DND-41 (cell line): ENCODE data around the gene MYH3.

ENCODE experiments used
- ATAC-seq: fragments of 200-7000 bp; cut with Tn5 transposase; 3 replicates; pipeline ENCODE4 v1.9.1; 2021; ENCODE audit warnings: low read depth; ENCODE audit not compliant: insufficient read depth
- DNase-seq: peaks from one replicate; pipeline ENCODE4 v3.0.0-alpha.2; 2020
- H2AFZ ChIP-seq: 2 replicates; pipeline ENCODE4 v1.6.0; 2012; ENCODE audit warnings: low read depth, low read length
- H3K27ac ChIP-seq: 2 replicates; pipeline ENCODE4 v1.5.1; 2012; ENCODE audit warnings: low read length, inconsistent platforms
- H3K27me3 ChIP-seq: fragments of 200-600 bp; sonication (generic); 2 replicates; pipeline ENCODE4 v1.6.0; 2012; ENCODE audit warnings: low read length, mild to moderate bottlenecking, inconsistent platforms; ENCODE audit not compliant: insufficient read depth, poor library complexity
- H3K36me3 ChIP-seq: 2 replicates; pipeline ENCODE4 v1.5.1; 2012; ENCODE audit warnings: low read length, inconsistent platforms; ENCODE audit not compliant: insufficient read depth
- H3K4me1 ChIP-seq: 2 replicates; pipeline ENCODE4 v1.5.1; 2012; ENCODE audit warnings: mild to moderate bottlenecking, low read length; ENCODE audit not compliant: insufficient read depth
- H3K4me2 ChIP-seq: 2 replicates; pipeline ENCODE4 v1.6.0; 2012; ENCODE audit warnings: mild to moderate bottlenecking, moderate library complexity, low read length, inconsistent platforms; ENCODE audit not compliant: insufficient read depth
- H3K4me3 ChIP-seq, 2 experiments: fragments of 200-600 bp in 1 of 2; shearing (Covaris generic) in 1 of 2; 2 replicates each; pipeline ENCODE4 v1.5.1; 2012 to 2016; ENCODE audit warnings: inconsistent platforms in 2 of 2, low read length in 2 of 2, mild to moderate bottlenecking in 2 of 2, low read depth in 1 of 2, moderate library complexity in 1 of 2
- H3K79me2 ChIP-seq: 2 replicates; pipeline ENCODE4 v1.6.0; 2012; ENCODE audit warnings: low read length, inconsistent platforms; ENCODE audit not compliant: insufficient read depth
- H3K9ac ChIP-seq: 2 replicates; pipeline ENCODE4 v1.6.0; 2012; ENCODE audit warnings: low read depth, mild to moderate bottlenecking, inconsistent platforms, low read length, moderate library complexity
- H3K9me3 ChIP-seq: 2 replicates; pipeline ENCODE4 v1.5.1; 2012; ENCODE audit warnings: low read length, moderate library complexity, mild to moderate bottlenecking, inconsistent platforms; ENCODE audit not compliant: insufficient read depth, severe bottlenecking
- H4K20me1 ChIP-seq: 2 replicates; pipeline ENCODE4 v1.6.0; 2012; ENCODE audit warnings: low read length; ENCODE audit not compliant: insufficient read depth
- CTCF ChIP-seq: IDR thresholded peaks from 2 replicates; pipeline ENCODE4 v1.5.1; 2012; ENCODE audit warnings: borderline replicate concordance, low read length, moderate library complexity, mild to moderate bottlenecking; ENCODE audit not compliant: poor library complexity, severe bottlenecking; ENCODE audit errors: extremely low read depth
- EZH2 ChIP-seq: IDR thresholded peaks from 3 replicates; pipeline ENCODE4 v1.6.1; 2012; ENCODE audit warnings: borderline replicate concordance, low read depth, mild to moderate bottlenecking, moderate library complexity, low read length, inconsistent platforms; ENCODE audit not compliant: severe bottlenecking

Gene MYH3

GRCh38 chr17:10589553-10590145 is 67.5 kb downstream of the MYH3 start:
- no peak for TF ChIP-seq CTCF
- TF ChIP-seq EZH2: no peak
- Histone ChIP-seq H3K27me3 (peaks cover 15% of the 10 kb centered on the region), H3K9me3 (no peaks in the 10 kb centered on the region), H3K4me1 (no peaks in the 10 kb centered on the region), H3K36me3 (no peaks in the 10 kb centered on the region), H4K20me1 (no peaks in the 10 kb centered on the region), H3K79me2 (no peaks in the 10 kb centered on the region), H3K9ac (no peak overlapping the region), H3K4me3 (no peak overlapping the region), H3K4me2 (no peak overlapping the region), H2AFZ (no peak overlapping the region), H3K27ac (no peak overlapping the region)
- DNase-seq: no peak
- no peak for ATAC-seq

GRCh38 chr17:10585529-10585928 is 71.6 kb downstream of the MYH3 start:
- Histone ChIP-seq H3K4me1 (no peaks in the 10 kb centered on the region), H3K9ac (no peak overlapping the region), H3K4me2 (no peak overlapping the region), H2AFZ (no peak overlapping the region), H3K27ac (no peak overlapping the region), H3K9me3 (no peaks in the 10 kb centered on the region), H3K4me3 (no peak overlapping the region), H3K36me3 (no peaks in the 10 kb centered on the region), H4K20me1 (no peaks in the 10 kb centered on the region), H3K79me2 (no peaks in the 10 kb centered on the region), H3K27me3 (peaks cover 18% of the 10 kb centered on the region)
- DNase-seq (no peak), ATAC-seq (no peak)
- no peak for TF ChIP-seq CTCF
- TF ChIP-seq EZH2: no peak

GRCh38 chr17:10583834-10584233 is 73.3 kb downstream of the MYH3 start:
- no peak overlapping the region for H3K4me2 ChIP-seq
- H3K4me3 ChIP-seq: no peak overlapping the region
- H3K9ac ChIP-seq: no peak overlapping the region
- no peak overlapping the region for H3K27ac ChIP-seq
- no peaks in the 10 kb centered on the region for H3K36me3 ChIP-seq
- peaks cover 12% of the 10 kb centered on the region for H3K27me3 ChIP-seq
- no peaks in the 10 kb centered on the region for H3K79me2 ChIP-seq
- H2AFZ ChIP-seq: no peak overlapping the region
- no peaks in the 10 kb centered on the region for H3K9me3 ChIP-seq
- no peaks in the 10 kb centered on the region for H3K4me1 ChIP-seq
- ATAC-seq (no peak), DNase-seq (no peak)
- no peaks in the 10 kb centered on the region for H4K20me1 ChIP-seq
- TF ChIP-seq CTCF (no peak), EZH2 (no peak)
